Activated CD4-positive, alpha-beta T cell treated with anti-CD3 and anti-CD28 coated beads for 4 hours (primary cell): Measurements from ENCODE around the gene TRIM24.

Experiments
- DNase-seq, 2 donors: peaks; one replicate each; pipeline ENCODE4 v3.0.0-alpha.2; 2020

TRIM24 gene

GRCh38 chr7:138627361-138627760, 167.3 kb downstream of the TRIM24 start:
- DNase-seq, result no peak

GRCh38 chr7:138630059-138630610, 170.1 kb downstream of the TRIM24 start:
- DNase-seq, result peak in 1 of 2 donors; percentile 8

- no peak for DNase-seq
Measured at GRCh38 chr7:138632384-138632783, 172.3 kb downstream of the TRIM24 start.

- no peak for DNase-seq
Measured at GRCh38 chr7:138632826-138633602, 173.0 kb downstream of the TRIM24 start.
